Mucosa of stomach (tissue), 1 donor: Measurements from ENCODE around the gene GREB1L.

Experiments
- H3K27me3 ChIP-seq: one replicate; pipeline ENCODE4 v1.7.0; 2013; ENCODE audit warnings: mild to moderate bottlenecking, low read length; ENCODE audit not compliant: control insufficient read depth, insufficient read depth
- H3K36me3 ChIP-seq: one replicate; pipeline ENCODE4 v1.7.0; 2013; ENCODE audit warnings: low read length; ENCODE audit not compliant: control insufficient read depth, insufficient read depth
- H3K4me1 ChIP-seq: one replicate; pipeline ENCODE4 v1.7.0; 2013; ENCODE audit warnings: mild to moderate bottlenecking, low read length; ENCODE audit not compliant: control insufficient read depth, insufficient read depth
- H3K4me3 ChIP-seq: one replicate; pipeline ENCODE4 v1.7.0; 2013; ENCODE audit warnings: low read length
- H3K9ac ChIP-seq: one replicate; pipeline ENCODE4 v1.7.0; 2013; ENCODE audit warnings: mild to moderate bottlenecking, low read length, moderate library complexity
- H3K9me3 ChIP-seq: one replicate; pipeline ENCODE4 v1.7.0; 2013; ENCODE audit warnings: mild to moderate bottlenecking, low read length, moderate library complexity; ENCODE audit not compliant: control insufficient read depth
- donor health status: Pancreatic carcinoma.

Gene GREB1L

GRCh38 chr18:21443776-21444464 is 201.9 kb downstream of the GREB1L start:
- Histone ChIP-seq H3K4me3 (no peak overlapping the region), H3K27me3 (no peaks in the 10 kb centered on the region), H3K9ac (no peak overlapping the region), H3K9me3 (no peaks in the 10 kb centered on the region), H3K4me1 (peaks cover 16% of the 10 kb centered on the region), H3K36me3 (no peaks in the 10 kb centered on the region)

DNA sequence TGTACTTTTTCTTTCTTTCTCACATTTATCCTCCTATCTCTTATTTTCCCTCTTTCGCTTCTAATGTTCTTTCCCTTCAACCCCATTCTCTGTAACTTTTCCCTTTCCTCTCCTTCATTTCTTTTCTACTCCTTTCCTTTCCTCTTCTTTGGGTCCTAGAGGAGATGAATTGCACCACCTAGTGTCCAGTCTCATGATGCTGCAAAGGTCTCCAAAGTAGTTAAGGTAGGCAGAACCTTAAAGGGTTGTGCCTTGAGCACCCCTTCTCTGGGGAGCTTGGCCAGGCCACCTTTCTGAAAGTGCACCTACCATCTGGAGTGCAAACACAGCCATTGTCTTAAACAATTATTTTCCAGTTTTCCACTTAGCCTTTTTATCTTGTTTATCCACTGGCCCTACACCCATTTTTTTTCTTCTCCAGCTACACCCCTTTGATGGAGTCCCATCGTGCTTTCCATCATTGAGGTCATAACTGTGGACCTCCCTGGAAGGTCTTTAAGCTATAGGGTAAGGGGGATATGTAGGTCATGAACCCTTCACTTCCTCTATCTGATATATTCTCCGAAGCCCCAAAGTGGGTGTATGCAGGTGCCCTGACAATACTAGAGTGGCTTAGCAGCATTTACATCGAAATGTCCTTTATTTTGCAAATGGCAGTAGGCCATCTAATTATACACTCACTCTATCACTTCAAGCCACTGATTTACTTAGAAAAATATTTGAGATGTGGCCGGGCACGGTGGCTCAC is 202.6 kb downstream of the GREB1L start:
- Histone ChIP-seq H3K36me3 (no peaks in the 10 kb centered on the region), H3K9me3 (no peaks in the 10 kb centered on the region), H3K4me3 (no peak overlapping the region), H3K27me3 (no peaks in the 10 kb centered on the region), H3K4me1 (peaks cover 16% of the 10 kb centered on the region), H3K9ac (no peak overlapping the region)

- Histone ChIP-seq H3K9ac (no peak overlapping the region), H3K4me3 (no peak overlapping the region)
Observed at GRCh38 chr18:21448299-21448698, 206.3 kb downstream of the GREB1L start.

DNA sequence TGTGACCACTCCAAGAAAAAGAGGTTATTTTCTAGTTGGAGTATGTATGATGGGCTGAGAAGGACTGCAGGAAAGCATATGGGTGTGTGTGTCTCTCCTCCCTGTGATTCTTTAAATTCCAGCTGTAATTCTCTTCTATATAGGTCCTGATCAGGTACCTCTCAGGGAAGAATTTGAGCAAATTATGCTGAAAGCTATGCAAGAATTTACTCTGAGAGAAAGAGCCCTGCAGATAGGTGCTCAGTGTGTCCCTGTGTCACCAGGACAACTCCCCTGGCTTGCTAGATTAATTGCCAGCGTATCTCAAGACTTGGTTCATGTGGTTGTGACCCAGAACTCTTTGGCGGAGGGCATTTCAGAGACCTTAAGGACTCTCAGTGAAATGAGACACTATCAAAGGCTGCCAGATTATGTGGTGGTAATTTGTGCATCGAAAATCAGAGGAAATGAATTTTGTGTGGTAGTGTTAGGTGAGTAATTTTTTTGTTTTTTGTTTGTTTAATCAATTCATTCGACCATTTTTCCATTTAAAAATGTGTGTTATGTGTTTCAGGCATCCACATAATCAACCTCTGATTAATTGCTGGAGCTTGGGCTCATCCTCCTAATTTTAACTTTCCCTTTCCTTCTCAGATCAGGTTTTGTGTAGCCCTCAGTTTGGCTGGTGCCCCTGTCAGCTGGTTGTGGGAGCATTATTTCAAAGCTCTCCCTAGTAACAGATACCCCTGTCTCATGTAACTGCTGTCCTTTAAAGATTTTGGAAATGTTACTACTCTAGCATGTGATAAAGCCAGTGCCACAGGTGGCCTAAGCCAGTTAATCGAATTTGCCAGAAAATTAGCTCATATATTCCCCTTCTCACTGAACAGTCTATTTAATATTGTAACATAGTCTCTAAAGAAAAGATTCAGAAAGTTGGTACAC is 207.6 kb downstream of the GREB1L start:
- no peaks in the 10 kb centered on the region for H3K4me1 ChIP-seq
- H3K9me3 ChIP-seq, result no peaks in the 10 kb centered on the region
- no peaks in the 10 kb centered on the region for H3K36me3 ChIP-seq
- no peak overlapping the region for H3K4me3 ChIP-seq
- H3K9ac ChIP-seq, result no peak overlapping the region
- H3K27me3 ChIP-seq, result no peaks in the 10 kb centered on the region

More at GRCh38 chr18:21448299-21448698, 206.3 kb downstream of the GREB1L start:
- H3K36me3 ChIP-seq, result no peaks in the 10 kb centered on the region
- H3K27me3 ChIP-seq, result no peaks in the 10 kb centered on the region
- H3K9me3 ChIP-seq, result no peaks in the 10 kb centered on the region
- peaks cover 5% of the 10 kb centered on the region for H3K4me1 ChIP-seq

GRCh38 chr18:21450503-21450902 is 208.5 kb downstream of the GREB1L start:
- no peaks in the 10 kb centered on the region for H3K36me3 ChIP-seq
- no peaks in the 10 kb centered on the region for H3K27me3 ChIP-seq
- no peaks in the 10 kb centered on the region for H3K9me3 ChIP-seq
- H3K9ac ChIP-seq, result no peak overlapping the region
- H3K4me3 ChIP-seq, result no peak overlapping the region
- H3K4me1 ChIP-seq, result no peaks in the 10 kb centered on the region

DNA sequence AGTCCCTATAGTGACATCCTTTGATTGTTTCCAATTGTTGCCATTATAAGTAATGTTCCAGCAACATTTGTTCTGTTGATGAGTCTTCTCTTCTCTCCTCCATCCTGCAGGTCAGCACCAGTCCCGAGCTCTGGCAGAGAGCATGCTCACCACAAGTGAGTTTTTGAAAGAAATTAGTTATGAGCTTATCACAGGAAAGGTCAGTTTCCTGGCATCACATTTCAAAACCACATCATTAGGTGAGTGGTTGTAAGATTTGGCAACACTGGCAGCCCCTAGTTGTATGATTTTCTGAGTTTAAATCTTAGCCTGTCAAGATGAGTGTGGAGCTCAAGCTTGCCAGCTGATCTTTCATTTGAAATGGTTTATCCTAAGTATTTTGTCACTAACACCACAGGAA is 208.9 kb downstream of the GREB1L start:
- H3K4me3 ChIP-seq, result no peak overlapping the region
- no peaks in the 10 kb centered on the region for H3K4me1 ChIP-seq
- H3K9me3 ChIP-seq, result no peaks in the 10 kb centered on the region
- H3K27me3 ChIP-seq, result no peaks in the 10 kb centered on the region
- H3K9ac ChIP-seq, result no peak overlapping the region
- H3K36me3 ChIP-seq, result no peaks in the 10 kb centered on the region

- no peaks in the 10 kb centered on the region for H3K9me3 ChIP-seq
- H3K9ac ChIP-seq, result no peak overlapping the region
- no peak overlapping the region for H3K4me3 ChIP-seq
- no peaks in the 10 kb centered on the region for H3K4me1 ChIP-seq
- H3K36me3 ChIP-seq, result no peaks in the 10 kb centered on the region
- H3K27me3 ChIP-seq, result no peaks in the 10 kb centered on the region
Observed at GRCh38 chr18:21451851-21452250, 209.8 kb downstream of the GREB1L start.

- no peaks in the 10 kb centered on the region for H3K4me1 ChIP-seq
- H3K27me3 ChIP-seq, result no peaks in the 10 kb centered on the region
- no peak overlapping the region for H3K4me3 ChIP-seq
- no peak overlapping the region for H3K9ac ChIP-seq
- H3K36me3 ChIP-seq, result no peaks in the 10 kb centered on the region
- no peaks in the 10 kb centered on the region for H3K9me3 ChIP-seq
Observed at GRCh38 chr18:21452276-21452780, 210.3 kb downstream of the GREB1L start.

- no peaks in the 10 kb centered on the region for H3K36me3 ChIP-seq
- H3K9ac ChIP-seq, result no peak overlapping the region
- no peak overlapping the region for H3K4me3 ChIP-seq
- H3K27me3 ChIP-seq, result no peaks in the 10 kb centered on the region
- no peaks in the 10 kb centered on the region for H3K4me1 ChIP-seq
- no peaks in the 10 kb centered on the region for H3K9me3 ChIP-seq
Observed at GRCh38 chr18:21452796-21453510, 210.9 kb downstream of the GREB1L start.

DNA sequence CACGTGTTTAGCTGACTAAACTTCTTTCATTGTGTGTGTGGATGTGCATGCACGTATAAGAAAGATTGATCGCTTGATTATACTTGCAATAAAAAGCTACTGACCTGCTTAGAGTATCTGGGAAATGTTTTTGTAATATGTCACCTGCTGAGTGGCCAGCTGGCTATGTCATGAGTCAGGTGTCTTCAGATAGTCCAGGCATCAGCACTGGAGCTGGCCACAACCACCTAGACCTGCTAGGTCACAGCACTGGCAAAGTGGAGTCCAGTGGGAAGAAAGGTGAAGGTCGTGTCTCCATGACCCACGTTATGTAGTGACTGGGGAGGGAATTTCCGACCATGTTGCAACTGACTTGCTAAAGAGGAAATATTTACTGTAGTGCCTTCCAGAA is 211.5 kb downstream of the GREB1L start:
- no peaks in the 10 kb centered on the region for H3K36me3 ChIP-seq
- no peak overlapping the region for H3K4me3 ChIP-seq
- no peaks in the 10 kb centered on the region for H3K27me3 ChIP-seq
- H3K9ac ChIP-seq, result no peak overlapping the region
- H3K9me3 ChIP-seq, result no peaks in the 10 kb centered on the region
- no peaks in the 10 kb centered on the region for H3K4me1 ChIP-seq

GRCh38 chr18:21454725-21455124 is 212.7 kb downstream of the GREB1L start:
- Histone ChIP-seq H3K36me3 (no peaks in the 10 kb centered on the region), H3K9ac (no peak overlapping the region), H3K9me3 (no peaks in the 10 kb centered on the region), H3K4me1 (no peaks in the 10 kb centered on the region), H3K4me3 (no peak overlapping the region), H3K27me3 (no peaks in the 10 kb centered on the region)
